ENCODE results near the gene CASQ2. TPM values are rescaled to one million over a fixed set of nuclear protein-coding genes. Genes with fewer than 3 reads are reported as not detected.
A peak's percentile ranks its signal among the peaks of the same experiment; 100 is the strongest.

Gene CASQ2
- polyA plus RNA-seq, 3 donors from 2014 or later = not detected

DNA sequence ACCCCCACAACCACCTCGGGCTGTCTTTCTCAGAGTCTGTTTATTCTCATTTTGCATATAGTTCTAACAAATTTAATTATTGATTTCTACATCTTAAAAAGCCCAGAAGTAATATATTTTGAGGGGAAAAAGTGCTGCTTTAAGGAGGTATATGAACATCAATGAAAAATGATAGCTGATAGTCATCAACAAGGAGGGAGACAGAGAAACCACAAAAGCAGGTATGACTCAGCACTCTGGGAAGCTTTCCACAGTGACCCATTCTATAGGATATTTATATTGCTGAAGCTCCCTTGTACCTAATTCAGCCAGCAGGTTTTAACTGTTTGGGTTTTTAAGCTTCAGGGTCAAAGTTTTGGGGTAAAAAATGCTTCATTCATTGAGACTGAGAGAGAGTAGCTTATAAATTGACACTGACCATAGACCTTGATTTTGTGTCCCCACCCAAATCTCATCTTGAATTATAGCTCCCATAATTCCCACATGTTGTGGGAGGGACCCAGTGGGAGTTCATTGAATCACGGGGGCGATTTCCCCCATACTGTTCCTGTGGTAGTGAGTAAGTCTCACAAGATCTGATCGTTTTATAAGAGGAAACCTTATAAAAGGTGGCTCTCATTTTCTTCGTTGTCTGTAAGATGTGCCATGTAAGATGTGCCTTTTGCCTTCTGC, 99.4 kb downstream of the CASQ2 start:
- H3K4me1 Mint-ChIP-seq = peaks cover 36 to 52% of the 10 kb centered on the region in 2 donors
- peaks cover 12 to 21% (median 14%) of the 10 kb centered on the region in 3 donors for H3K36me3 Mint-ChIP-seq
- no peaks in the 10 kb centered on the region for H3K9me3 Mint-ChIP-seq
- H3K27me3 Mint-ChIP-seq (ENCODE audit: low read depth in 3 of 3) = peaks cover 0 to 1% (median 0%) of the 10 kb centered on the region in 3 donors
- H3K27ac Mint-ChIP-seq = peak overlapping the region in 3 of 6 donors; percentile 7 to 22 (median 8)
- no peak for DNase-seq
- no peak overlapping the region for H3K4me3 Mint-ChIP-seq

DNA sequence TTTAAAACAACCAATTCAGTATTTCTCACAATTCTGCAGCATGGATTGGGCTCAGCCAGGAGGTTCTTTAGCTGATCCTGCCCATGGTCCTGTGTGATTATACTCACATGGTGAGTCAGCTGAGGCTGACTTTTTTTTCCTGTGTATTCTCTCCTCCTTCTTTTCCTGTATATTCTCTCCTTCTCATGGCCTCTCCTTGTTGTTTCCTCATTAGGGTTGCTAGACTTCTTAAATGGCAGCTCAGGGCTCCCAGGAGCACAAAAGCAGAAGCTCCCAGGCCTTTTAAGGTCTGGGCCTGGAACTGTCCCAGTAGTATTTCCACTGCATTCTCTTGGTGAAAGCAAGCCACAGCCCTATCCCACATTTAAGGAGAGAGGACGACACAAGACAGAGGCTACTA, 99.9 kb downstream of the CASQ2 start:
- H3K27me3 Mint-ChIP-seq (ENCODE audit: low read depth in 3 of 3) = peaks cover 0 to 1% (median 0%) of the 10 kb centered on the region in 3 donors
- peaks cover 36 to 47% of the 10 kb centered on the region in 2 donors for H3K4me1 Mint-ChIP-seq
- no peaks in the 10 kb centered on the region for H3K9me3 Mint-ChIP-seq
- peaks cover 17 to 24% (median 20%) of the 10 kb centered on the region in 3 donors for H3K36me3 Mint-ChIP-seq
- no peak for DNase-seq
- H3K27ac Mint-ChIP-seq = peak overlapping the region in 3 of 6 donors; percentile 6 to 13 (median 7)
- H3K4me3 Mint-ChIP-seq = no peak overlapping the region

DNA sequence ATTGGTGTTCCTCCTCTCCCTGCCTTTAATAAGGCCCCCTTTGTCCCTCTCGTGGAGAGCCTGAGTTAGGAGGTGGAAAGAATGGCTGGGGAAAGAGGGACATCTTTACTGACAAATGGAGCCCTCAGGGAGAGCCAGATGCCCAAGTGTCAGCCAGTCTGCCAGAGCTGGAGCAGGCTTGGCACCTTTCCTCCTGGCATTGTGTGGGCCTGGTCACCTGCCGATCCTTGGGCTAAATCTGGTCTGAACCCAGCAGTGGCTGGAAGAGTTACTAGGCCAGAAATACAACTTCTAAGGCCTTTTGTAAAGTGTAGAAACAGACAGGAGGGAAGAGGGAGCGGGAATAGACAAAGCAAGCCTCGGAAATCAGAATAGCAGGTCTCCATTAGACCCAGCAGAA, 101.8 kb downstream of the CASQ2 start:
- peaks cover 0 to 1% (median 0%) of the 10 kb centered on the region in 3 donors for H3K27me3 Mint-ChIP-seq (ENCODE audit: low read depth in 3 of 3)
- no peak overlapping the region for H3K27ac Mint-ChIP-seq
- no peak for DNase-seq
- no peak overlapping the region for H3K4me3 Mint-ChIP-seq
- H3K36me3 Mint-ChIP-seq = peaks cover 17 to 28% (median 23%) of the 10 kb centered on the region in 3 donors
- no peaks in the 10 kb centered on the region for H3K9me3 Mint-ChIP-seq
- peaks cover 24 to 30% of the 10 kb centered on the region in 2 donors for H3K4me1 Mint-ChIP-seq

GRCh38 chr1:115666206-115666605, 102.3 kb downstream of the CASQ2 start:
- H3K27me3 Mint-ChIP-seq (ENCODE audit: low read depth in 3 of 3) = peaks cover 0 to 1% (median 0%) of the 10 kb centered on the region in 3 donors
- H3K9me3 Mint-ChIP-seq = no peaks in the 10 kb centered on the region
- H3K27ac Mint-ChIP-seq = no peak overlapping the region
- no peak for DNase-seq
- peaks cover 17 to 28% (median 23%) of the 10 kb centered on the region in 3 donors for H3K36me3 Mint-ChIP-seq
- H3K4me3 Mint-ChIP-seq = no peak overlapping the region
- H3K4me1 Mint-ChIP-seq = peaks cover 19 to 25% of the 10 kb centered on the region in 2 donors

DNA sequence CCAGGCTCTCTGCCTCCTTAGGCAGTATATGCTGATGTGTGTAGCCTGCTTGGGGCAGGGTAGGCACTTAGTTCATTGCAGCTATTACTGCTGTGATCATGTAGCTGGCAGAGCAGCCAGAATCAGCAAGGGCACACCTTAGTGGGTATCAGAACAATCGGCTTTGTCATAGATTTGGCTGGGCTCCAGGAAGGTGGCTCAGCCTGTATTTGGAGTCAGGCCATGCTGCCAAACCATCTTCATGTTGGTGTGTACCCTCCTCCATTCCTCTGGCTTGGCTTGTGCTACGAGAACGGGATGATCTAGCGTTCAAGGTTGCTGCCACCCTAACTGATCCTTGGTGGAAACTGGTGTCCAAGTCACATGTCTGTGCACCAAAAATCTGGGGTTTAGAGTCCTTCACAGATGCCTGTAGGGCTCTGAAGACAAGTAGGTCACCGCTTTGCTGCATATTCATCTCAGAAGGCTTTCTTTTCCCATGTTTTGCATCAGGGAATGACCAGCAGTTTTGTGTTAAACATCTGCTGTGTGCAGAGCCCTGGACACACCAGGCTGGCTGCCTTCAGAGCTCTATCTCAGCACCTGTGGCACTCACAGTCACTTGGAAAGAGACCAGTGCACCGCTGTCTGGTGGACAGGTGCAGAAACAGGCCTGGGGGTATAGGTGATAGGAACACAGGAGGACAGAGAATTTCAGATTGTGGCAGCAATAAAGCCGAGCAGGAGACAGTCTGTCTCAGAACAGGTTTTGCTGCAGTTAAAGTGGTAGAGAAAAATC, 103.0 kb downstream of the CASQ2 start:
- Mint-ChIP-seq H3K9me3 (no peaks in the 10 kb centered on the region), H3K4me1 (peaks cover 12 to 18% of the 10 kb centered on the region in 2 donors), H3K27me3 (ENCODE audit: low read depth in 3 of 3) (peaks cover 0 to 1% (median 0%) of the 10 kb centered on the region in 3 donors), H3K4me3 (no peak overlapping the region), H3K36me3 (peaks cover 17 to 30% (median 28%) of the 10 kb centered on the region in 3 donors), H3K27ac (no peak overlapping the region)
- DNase-seq = no peak

- Mint-ChIP-seq H3K27me3 (ENCODE audit: low read depth in 3 of 3) (peaks cover 0 to 2% (median 1%) of the 10 kb centered on the region in 3 donors), H3K4me1 (peaks cover 11% of the 10 kb centered on the region in 2 donors), H3K36me3 (peaks cover 28 to 43% (median 34%) of the 10 kb centered on the region in 3 donors), H3K9me3 (no peaks in the 10 kb centered on the region), H3K27ac (no peak overlapping the region), H3K4me3 (no peak overlapping the region)
- no peak for DNase-seq
These were observed 107.4 kb downstream of the CASQ2 start for GRCh38 chr1:115661157-115661556.

DNA sequence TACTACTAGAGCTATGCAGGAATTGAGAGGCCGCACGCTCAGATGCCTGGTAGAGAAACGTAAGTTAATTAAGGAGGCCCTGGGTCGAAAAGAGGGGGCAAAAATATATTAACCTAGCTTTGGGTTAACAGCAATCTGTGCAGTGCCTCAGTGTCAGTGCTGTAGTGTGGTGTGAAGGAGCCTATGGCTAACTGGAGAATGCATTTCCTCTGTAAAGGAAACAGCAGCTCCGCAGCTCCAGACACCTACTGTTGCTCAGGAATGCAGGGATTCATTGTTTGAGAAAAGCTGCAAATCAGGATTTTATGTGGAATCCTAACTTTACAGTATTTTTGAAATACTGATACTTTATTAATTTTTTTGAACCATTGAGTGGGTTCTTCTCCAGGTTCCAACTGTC, 108.4 kb downstream of the CASQ2 start:
- Mint-ChIP-seq H3K27me3 (ENCODE audit: low read depth in 3 of 3) (peaks cover 0 to 2% (median 0%) of the 10 kb centered on the region in 3 donors), H3K27ac (no peak overlapping the region), H3K4me3 (no peak overlapping the region), H3K4me1 (peaks cover 18 to 19% of the 10 kb centered on the region in 2 donors), H3K9me3 (no peaks in the 10 kb centered on the region), H3K36me3 (peaks cover 24 to 38% (median 31%) of the 10 kb centered on the region in 3 donors)
- no peak for DNase-seq

DNA sequence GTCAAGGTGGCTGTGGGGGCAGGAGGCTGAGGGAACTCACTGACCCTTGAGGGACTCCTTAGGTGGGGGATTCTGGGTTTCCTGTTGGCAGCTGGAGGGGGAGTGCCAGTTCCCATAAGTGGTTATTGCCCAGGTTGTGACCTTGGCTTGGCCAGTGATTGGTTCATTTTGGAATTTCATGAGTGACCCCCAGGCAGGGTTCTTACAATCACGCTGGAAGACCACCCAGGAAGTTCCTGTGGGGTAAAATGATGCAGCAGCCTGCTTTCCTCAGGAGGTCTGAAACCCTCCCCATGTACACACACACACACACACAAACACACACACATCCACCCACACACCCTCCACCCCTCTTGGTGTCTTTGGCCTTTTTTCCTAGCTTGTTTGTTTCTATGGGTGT, 109.9 kb downstream of the CASQ2 start:
- H3K4me3 Mint-ChIP-seq = no peak overlapping the region
- H3K36me3 Mint-ChIP-seq = peaks cover 14 to 27% (median 20%) of the 10 kb centered on the region in 3 donors

DNA sequence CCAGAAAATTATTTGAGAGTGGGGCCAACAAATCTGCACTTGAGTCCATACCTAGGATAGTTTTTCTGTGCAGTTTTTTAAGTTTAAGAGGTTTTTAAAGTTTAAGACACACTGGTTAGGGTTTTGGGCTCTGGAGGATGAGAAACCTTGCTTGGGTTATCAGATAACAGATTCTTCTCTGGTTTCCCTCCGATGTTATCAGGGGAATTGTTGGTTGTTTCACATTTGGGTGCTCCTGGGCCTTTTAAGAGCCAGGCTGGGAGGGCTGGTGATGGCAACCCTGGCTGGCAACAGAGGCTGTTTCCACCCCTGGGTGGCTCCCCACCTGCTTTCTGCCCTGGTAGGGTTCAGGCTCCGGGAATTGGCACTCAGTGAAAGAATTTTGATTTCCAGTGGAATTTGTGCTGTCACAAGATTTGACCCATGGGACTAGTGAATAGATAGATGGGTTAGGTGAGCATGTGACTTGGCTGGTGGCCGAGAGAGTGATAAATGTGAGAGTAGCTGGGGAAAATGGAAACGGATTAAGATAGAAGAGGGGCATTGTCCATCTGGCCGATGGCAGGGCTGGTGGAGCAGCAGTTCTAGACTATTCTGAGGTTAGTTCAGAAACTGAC, 111.9 kb downstream of the CASQ2 start:
- Mint-ChIP-seq H3K27me3 (ENCODE audit: low read depth in 3 of 3) (peaks cover 0 to 2% (median 0%) of the 10 kb centered on the region in 3 donors), H3K27ac (peak overlapping the region in 1 of 6 donors; percentile 7), H3K4me1 (peaks cover 25 to 28% of the 10 kb centered on the region in 2 donors), H3K36me3 (peaks cover 15 to 31% (median 26%) of the 10 kb centered on the region in 3 donors), H3K4me3 (no peak overlapping the region), H3K9me3 (no peaks in the 10 kb centered on the region)
- no peak for DNase-seq

More for the DNA sequence above, 109.9 kb downstream of the CASQ2 start:
- Mint-ChIP-seq H3K27ac (peak overlapping the region in 1 of 6 donors; percentile 36), H3K9me3 (no peaks in the 10 kb centered on the region), H3K4me1 (peaks cover 25 to 28% of the 10 kb centered on the region in 2 donors), H3K27me3 (ENCODE audit: low read depth in 3 of 3) (peaks cover 0 to 2% (median 0%) of the 10 kb centered on the region in 3 donors)
- no peak for DNase-seq

DNA sequence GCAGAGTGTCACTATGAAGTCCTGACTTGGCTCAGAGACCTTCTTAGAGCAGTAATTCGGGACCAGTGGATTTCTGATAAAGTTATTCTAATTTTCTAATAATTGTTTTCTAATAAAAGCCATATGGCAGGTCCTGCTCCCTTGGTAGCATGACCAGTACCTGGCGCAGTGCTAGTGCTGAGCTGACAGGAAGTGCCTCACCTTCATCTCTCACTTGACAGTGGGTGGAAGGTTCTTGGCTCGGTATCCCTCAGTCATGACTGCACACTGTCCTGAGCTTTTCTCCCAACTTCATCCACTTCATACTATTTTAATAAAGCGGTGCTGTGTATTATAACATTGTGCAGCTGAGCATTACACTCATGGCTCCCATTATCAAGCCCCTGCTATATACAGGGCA, 112.6 kb downstream of the CASQ2 start:
- H3K4me1 Mint-ChIP-seq = peaks cover 25 to 28% of the 10 kb centered on the region in 2 donors
- H3K27me3 Mint-ChIP-seq (ENCODE audit: low read depth in 3 of 3) = peaks cover 0 to 2% (median 0%) of the 10 kb centered on the region in 3 donors
- H3K4me3 Mint-ChIP-seq = no peak overlapping the region
- no peak for DNase-seq
- H3K36me3 Mint-ChIP-seq = peaks cover 15 to 31% (median 23%) of the 10 kb centered on the region in 3 donors
- H3K9me3 Mint-ChIP-seq = no peaks in the 10 kb centered on the region
- H3K27ac Mint-ChIP-seq = no peak overlapping the region

DNA sequence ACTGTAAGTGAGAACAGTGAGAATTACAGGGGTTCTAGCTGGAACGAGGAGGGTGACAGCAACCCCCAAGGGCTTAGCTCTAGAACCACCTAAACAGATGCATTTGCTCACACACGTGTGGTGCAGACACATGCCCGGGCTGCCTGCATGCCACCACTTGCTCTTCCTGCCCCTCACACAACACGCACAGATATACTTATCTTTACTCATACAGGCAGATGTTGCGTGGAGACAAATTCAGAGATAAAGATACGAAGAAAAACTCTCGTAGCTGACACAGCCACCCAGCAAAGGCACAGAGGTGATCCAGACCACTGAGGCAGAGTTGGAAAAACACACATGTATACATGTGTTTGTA, 113.2 kb downstream of the CASQ2 start:
- Mint-ChIP-seq H3K27me3 (ENCODE audit: low read depth in 3 of 3) (peaks cover 0 to 2% (median 0%) of the 10 kb centered on the region in 3 donors), H3K27ac (peak overlapping the region in 5 of 6 donors; percentile 28 to 71 (median 42)), H3K4me1 (peaks cover 25 to 28% of the 10 kb centered on the region in 2 donors), H3K4me3 (peak overlapping the region in 2 of 5 donors; percentile 47 to 56), H3K36me3 (peaks cover 15 to 31% (median 19%) of the 10 kb centered on the region in 3 donors), H3K9me3 (no peaks in the 10 kb centered on the region)
- DNase-seq = no peak

GRCh38 chr1:115654663-115655305, 113.7 kb downstream of the CASQ2 start:
- Mint-ChIP-seq H3K4me1 (peaks cover 25 to 32% of the 10 kb centered on the region in 2 donors), H3K27ac (peak overlapping the region; percentile 9 to 86 (median 58)), H3K36me3 (peaks cover 13 to 29% (median 17%) of the 10 kb centered on the region in 3 donors), H3K9me3 (no peaks in the 10 kb centered on the region), H3K4me3 (peak overlapping the region in 3 of 5 donors; percentile 8 to 56 (median 47)), H3K27me3 (ENCODE audit: low read depth in 3 of 3) (peaks cover 0 to 2% (median 0%) of the 10 kb centered on the region in 3 donors)
- DNase-seq = no peak

GRCh38 chr1:115654125-115654524, 114.4 kb downstream of the CASQ2 start:
- Mint-ChIP-seq H3K27me3 (ENCODE audit: low read depth in 3 of 3) (peaks cover 0 to 2% (median 0%) of the 10 kb centered on the region in 3 donors), H3K4me3 (no peak overlapping the region), H3K36me3 (peaks cover 11 to 27% (median 15%) of the 10 kb centered on the region in 3 donors)

More at GRCh38 chr1:115654125-115654524, 114.4 kb downstream of the CASQ2 start:
- no peak for DNase-seq
- Mint-ChIP-seq H3K27ac (peak overlapping the region in 1 of 6 donors; percentile 30), H3K4me1 (peaks cover 25 to 32% of the 10 kb centered on the region in 2 donors), H3K9me3 (no peaks in the 10 kb centered on the region)

Data from immature natural killer cell (primary cell).